Neural cell (in vitro differentiated cells): ENCODE data around the gene F2. TPM values are rescaled to one million over a fixed set of nuclear protein-coding genes. Genes with fewer than 3 reads are reported as not detected.

Source experiments
- H2AFZ ChIP-seq: fragments of 200-600, 300-800 bp; sonication (generic), shearing (Covaris generic); 2 replicates; pipeline ENCODE4 v1.6.0; 2014; ENCODE audit warnings: low read depth, mild to moderate bottlenecking, antibody characterized with exemption, low read length, moderate library complexity
- H3F3A ChIP-seq: fragments of 200-600 bp; shearing (Covaris generic); 2 replicates; pipeline ENCODE4 v1.6.1; 2016; ENCODE audit warnings: mild to moderate bottlenecking, moderate library complexity, mixed read lengths, antibody characterized with exemption, low read length; ENCODE audit not compliant: insufficient read depth, poor library complexity, severe bottlenecking
- H3K27ac ChIP-seq: fragments of 200-600, 300-800 bp; sonication (generic), shearing (Covaris generic); 2 replicates; pipeline ENCODE4 v1.5.1; 2014; ENCODE audit warnings: mild to moderate bottlenecking, low read length, moderate library complexity
- H3K27me3 ChIP-seq: fragments of 300-800, 200-600 bp; sonication (generic), shearing (Covaris generic); 2 replicates; pipeline ENCODE4 v1.6.0; 2014; ENCODE audit warnings: mild to moderate bottlenecking, low read depth, low read length, moderate library complexity; ENCODE audit not compliant: insufficient read depth
- H3K36me3 ChIP-seq: fragments of 300-800, 200-600 bp; sonication (generic), shearing (Covaris generic); 2 replicates; pipeline ENCODE4 v1.5.1; 2014; ENCODE audit warnings: mild to moderate bottlenecking, antibody characterized with exemption, low read length, moderate library complexity; ENCODE audit not compliant: insufficient read depth
- H3K4me2 ChIP-seq: fragments of 300-800, 200-600 bp; sonication (generic), shearing (Covaris generic); 2 replicates; pipeline ENCODE4 v1.6.0; 2014; ENCODE audit warnings: mild to moderate bottlenecking, low read length
- H3K4me3 ChIP-seq: fragments of 300-800, 200-600 bp; sonication (generic), shearing (Covaris generic); 2 replicates; pipeline ENCODE4 v1.5.1; 2014; ENCODE audit warnings: mild to moderate bottlenecking, low read length, moderate library complexity
- H3K79me2 ChIP-seq: fragments of 200-600 bp; shearing (Covaris generic); replicated peaks from 2 replicates; pipeline ENCODE4 v1.6.0; 2014; ENCODE audit warnings: mild to moderate bottlenecking, low read length, moderate library complexity; ENCODE audit not compliant: insufficient read depth
- H3K9ac ChIP-seq: fragments of 300-800, 200-600 bp; sonication (generic), shearing (Covaris generic); 2 replicates; pipeline ENCODE4 v1.6.1; 2016; ENCODE audit warnings: mild to moderate bottlenecking, low read length, mixed read lengths
- H3K9me2 ChIP-seq: fragments of 200-600 bp; shearing (Covaris generic); 2 replicates; pipeline ENCODE4 v1.6.1; 2016; ENCODE audit warnings: mild to moderate bottlenecking, low read length, mixed read lengths; ENCODE audit not compliant: insufficient read depth
- H3K9me3 ChIP-seq: fragments of 200-600, 300-800 bp; sonication (generic), shearing (Covaris generic); 2 replicates; pipeline ENCODE4 v1.6.1; 2016; ENCODE audit warnings: mild to moderate bottlenecking, mixed run types, low read length, moderate library complexity, mixed read lengths
- H4K20me1 ChIP-seq: fragments of 200-600 bp; shearing (Covaris generic); 2 replicates; pipeline ENCODE4 v1.6.1; 2016; ENCODE audit warnings: mild to moderate bottlenecking, mixed run types; ENCODE audit not compliant: insufficient read depth
- CTCF ChIP-seq: fragments of 450-650 bp; IDR thresholded peaks from 2 replicates; pipeline ENCODE4 v1.5.1; 2014; ENCODE audit warnings: antibody characterized with exemption, mild to moderate bottlenecking, moderate library complexity; ENCODE audit not compliant: poor library complexity, severe bottlenecking
- EP300 ChIP-seq: fragments of 450-650 bp; conservative IDR thresholded peaks from 2 replicates; pipeline ENCODE4 v1.6.1; 2014; ENCODE audit warnings: antibody characterized with exemption, mild to moderate bottlenecking, moderate library complexity; ENCODE audit not compliant: poor library complexity, severe bottlenecking
- EZH2 ChIP-seq: fragments of 200-600, 300-800 bp; shearing (Covaris generic), sonication (generic); IDR thresholded peaks from 2 replicates; pipeline ENCODE4 v1.6.1; 2014; ENCODE audit warnings: antibody characterized with exemption, low read length, borderline replicate concordance, mild to moderate bottlenecking; ENCODE audit not compliant: insufficient read depth, poor library complexity, severe bottlenecking
- MXI1 ChIP-seq: fragments of 450-650 bp; conservative IDR thresholded peaks from 2 replicates; pipeline ENCODE4 v1.6.1; 2014; ENCODE audit warnings: antibody characterized with exemption, mild to moderate bottlenecking; ENCODE audit not compliant: poor library complexity, severe bottlenecking
- POLR2AphosphoS5 ChIP-seq: IDR thresholded peaks from 2 replicates; pipeline ENCODE4 v1.6.1; 2012
- RAD21 ChIP-seq: fragments of 450-650 bp; conservative IDR thresholded peaks from 2 replicates; pipeline ENCODE4 v1.6.1; 2014; ENCODE audit warnings: antibody characterized with exemption, mild to moderate bottlenecking, moderate library complexity
- SMC3 ChIP-seq: fragments of 450-650 bp; conservative IDR thresholded peaks from 2 replicates; pipeline ENCODE4 v1.6.1; 2014; ENCODE audit warnings: antibody characterized with exemption, mild to moderate bottlenecking, moderate library complexity; ENCODE audit not compliant: poor library complexity
- TAF1 ChIP-seq: IDR thresholded peaks from 2 replicates; pipeline ENCODE4 v1.6.1; 2012; ENCODE audit warnings: low read depth
- polyA plus RNA-seq: library from polyadenylated mRNA; depleted of rRNA; stranded (reverse); fragments of >200 nt; gene quantifications from 2 replicates; pipeline ENCODE4 v1.2.3, GENCODE V29; 2014
- TF ChIP-seq, protein P1 (sequence below): IDR thresholded peaks from 2 replicates; pipeline ENCODE4 v1.6.1; 2012; ENCODE audit warnings: borderline replicate concordance

Gene F2
- polyA plus RNA-seq, 1 donor from 2014 or later = 0.94 TPM

DNA sequence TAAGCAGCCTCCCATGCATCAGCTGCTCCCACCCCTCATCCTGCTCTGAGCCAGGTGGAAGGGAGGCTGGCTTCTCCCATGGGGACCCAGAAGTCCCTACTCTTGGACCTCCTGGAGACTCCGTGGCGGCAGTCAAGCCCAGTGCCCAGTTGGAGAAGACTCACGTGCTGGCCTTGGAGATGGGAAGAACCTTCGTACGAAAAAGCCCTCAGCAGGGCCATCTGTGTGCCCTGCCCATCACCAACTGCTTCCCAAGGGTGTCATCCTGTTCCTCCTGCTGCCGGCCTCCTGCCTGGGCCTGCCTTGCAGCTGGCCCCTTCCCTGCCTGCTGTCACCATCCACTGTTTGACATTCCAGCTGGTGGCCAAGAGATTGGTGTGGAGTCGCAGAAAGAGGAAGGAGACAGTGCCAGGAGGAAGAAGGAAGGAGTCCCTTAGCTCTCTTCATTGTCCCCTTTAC is 46.6 kb upstream of the F2 start:
- Histone ChIP-seq H2AFZ (no peak overlapping the region), H3K36me3 (no peaks in the 10 kb centered on the region), H3K27ac (no peak overlapping the region)

GRCh38 chr11:46673713-46674462 is 45.1 kb upstream of the F2 start:
- no peak overlapping the region for H3K27ac ChIP-seq
- H3K4me3 ChIP-seq = no peak overlapping the region
- H3K9ac ChIP-seq = no peak overlapping the region
- H3K27me3 ChIP-seq = no peaks in the 10 kb centered on the region
- H3K9me3 ChIP-seq = no peaks in the 10 kb centered on the region
- H3F3A ChIP-seq = no peaks in the 10 kb centered on the region
- no peaks in the 10 kb centered on the region for H3K79me2 ChIP-seq
- no peak overlapping the region for H3K4me2 ChIP-seq
- H3K36me3 ChIP-seq = no peaks in the 10 kb centered on the region
- H3K9me2 ChIP-seq = no peaks in the 10 kb centered on the region
- H4K20me1 ChIP-seq = no peaks in the 10 kb centered on the region
- H2AFZ ChIP-seq = no peak overlapping the region
- TF ChIP-seq SMC3 = no peak
- no peak for TF ChIP-seq MXI1
- no peak for TF ChIP-seq CTCF
- no peak for TF ChIP-seq RAD21
- no peak for TF ChIP-seq EZH2
- TF ChIP-seq POLR2AphosphoS5 = no peak
- TF ChIP-seq, protein P1, sequence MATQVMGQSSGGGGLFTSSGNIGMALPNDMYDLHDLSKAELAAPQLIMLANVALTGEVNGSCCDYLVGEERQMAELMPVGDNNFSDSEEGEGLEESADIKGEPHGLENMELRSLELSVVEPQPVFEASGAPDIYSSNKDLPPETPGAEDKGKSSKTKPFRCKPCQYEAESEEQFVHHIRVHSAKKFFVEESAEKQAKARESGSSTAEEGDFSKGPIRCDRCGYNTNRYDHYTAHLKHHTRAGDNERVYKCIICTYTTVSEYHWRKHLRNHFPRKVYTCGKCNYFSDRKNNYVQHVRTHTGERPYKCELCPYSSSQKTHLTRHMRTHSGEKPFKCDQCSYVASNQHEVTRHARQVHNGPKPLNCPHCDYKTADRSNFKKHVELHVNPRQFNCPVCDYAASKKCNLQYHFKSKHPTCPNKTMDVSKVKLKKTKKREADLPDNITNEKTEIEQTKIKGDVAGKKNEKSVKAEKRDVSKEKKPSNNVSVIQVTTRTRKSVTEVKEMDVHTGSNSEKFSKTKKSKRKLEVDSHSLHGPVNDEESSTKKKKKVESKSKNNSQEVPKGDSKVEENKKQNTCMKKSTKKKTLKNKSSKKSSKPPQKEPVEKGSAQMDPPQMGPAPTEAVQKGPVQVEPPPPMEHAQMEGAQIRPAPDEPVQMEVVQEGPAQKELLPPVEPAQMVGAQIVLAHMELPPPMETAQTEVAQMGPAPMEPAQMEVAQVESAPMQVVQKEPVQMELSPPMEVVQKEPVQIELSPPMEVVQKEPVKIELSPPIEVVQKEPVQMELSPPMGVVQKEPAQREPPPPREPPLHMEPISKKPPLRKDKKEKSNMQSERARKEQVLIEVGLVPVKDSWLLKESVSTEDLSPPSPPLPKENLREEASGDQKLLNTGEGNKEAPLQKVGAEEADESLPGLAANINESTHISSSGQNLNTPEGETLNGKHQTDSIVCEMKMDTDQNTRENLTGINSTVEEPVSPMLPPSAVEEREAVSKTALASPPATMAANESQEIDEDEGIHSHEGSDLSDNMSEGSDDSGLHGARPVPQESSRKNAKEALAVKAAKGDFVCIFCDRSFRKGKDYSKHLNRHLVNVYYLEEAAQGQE = no peak
- TF ChIP-seq TAF1 = no peak

More for the DNA sequence above, 46.6 kb upstream of the F2 start:
- Histone ChIP-seq H3K4me2 (no peak overlapping the region), H3K9me3 (no peaks in the 10 kb centered on the region), H3K4me3 (no peak overlapping the region), H3K27me3 (no peaks in the 10 kb centered on the region), H3K79me2 (no peaks in the 10 kb centered on the region), H4K20me1 (no peaks in the 10 kb centered on the region), H3F3A (no peaks in the 10 kb centered on the region), H3K9ac (no peak overlapping the region), H3K9me2 (no peaks in the 10 kb centered on the region)
- TF ChIP-seq CTCF (no peak), EP300 (no peak), POLR2AphosphoS5 (no peak), MXI1 (no peak), EZH2 (no peak), RAD21 (no peak), SMC3 (no peak), TAF1 (no peak)
- TF ChIP-seq, protein P1 = no peak
